DOHH2 (cell line): ENCODE results near the gene RECQL5.

Source experiments
- H3F3A ChIP-seq: fragments of 200-600 bp; sonication (generic), shearing (Covaris generic); 2 replicates; pipeline ENCODE4 v1.6.0; 2016; ENCODE audit warnings: antibody characterized with exemption, mild to moderate bottlenecking; ENCODE audit not compliant: control insufficient read depth, insufficient read depth
- H3K27ac ChIP-seq: fragments of 200-600 bp; sonication (generic); 2 replicates; pipeline ENCODE4 v1.5.1; 2014; ENCODE audit warnings: low read depth, mild to moderate bottlenecking, low read length, moderate library complexity
- H3K27me3 ChIP-seq: fragments of 200-600 bp; sonication (generic); 2 replicates; pipeline ENCODE4 v1.6.1; 2014; ENCODE audit warnings: mild to moderate bottlenecking, low read length, mixed read lengths; ENCODE audit not compliant: control insufficient read depth
- H3K36me3 ChIP-seq: fragments of 200-600 bp; sonication (generic); 2 replicates; pipeline ENCODE4 v1.6.1; 2014; ENCODE audit warnings: mild to moderate bottlenecking, low read length, moderate library complexity, mixed read lengths; ENCODE audit not compliant: control insufficient read depth
- H3K4me1 ChIP-seq: fragments of 200-600 bp; sonication (generic); 2 replicates; pipeline ENCODE4 v1.6.1; 2014; ENCODE audit warnings: mild to moderate bottlenecking, low read length, mixed read lengths; ENCODE audit not compliant: control insufficient read depth
- H3K4me2 ChIP-seq: fragments of 200-600 bp; sonication (generic); 2 replicates; pipeline ENCODE4 v1.6.0; 2014; ENCODE audit warnings: mild to moderate bottlenecking, low read length, moderate library complexity
- H3K4me3 ChIP-seq: fragments of 200-600 bp; sonication (generic); 2 replicates; pipeline ENCODE4 v1.5.1; 2014; ENCODE audit warnings: mild to moderate bottlenecking, low read length, mixed read lengths
- H3K79me2 ChIP-seq: fragments of 200-600 bp; sonication (generic); 2 replicates; pipeline ENCODE4 v1.6.1; 2014; ENCODE audit warnings: mild to moderate bottlenecking, low read length, mixed read lengths; ENCODE audit not compliant: control insufficient read depth
- H3K9me2 ChIP-seq: fragments of 200-600 bp; sonication (generic); replicated peaks from 2 replicates; pipeline ENCODE4 v1.6.1; 2014; ENCODE audit warnings: mild to moderate bottlenecking, low read length, mixed read lengths; ENCODE audit not compliant: control insufficient read depth
- H3K9me3 ChIP-seq: fragments of 200-600 bp; sonication (generic); 2 replicates; pipeline ENCODE4 v1.6.1; 2014; ENCODE audit warnings: antibody characterized with exemption, low read length, mixed read lengths; ENCODE audit not compliant: control insufficient read depth, insufficient read depth
- H4K20me1 ChIP-seq: fragments of 200-600 bp; sonication (generic); 2 replicates; pipeline ENCODE4 v1.6.0; 2014; ENCODE audit warnings: low read depth, mild to moderate bottlenecking, antibody characterized with exemption, low read length, moderate library complexity; ENCODE audit not compliant: control insufficient read depth, insufficient read depth
- CTCF ChIP-seq: fragments of 200-600 bp; sonication (generic); IDR thresholded peaks from one replicate; pipeline ENCODE4 v1.5.1; 2014; ENCODE audit warnings: antibody characterized with exemption, mild to moderate bottlenecking, low read depth, low read length; ENCODE audit not compliant: poor library complexity, severe bottlenecking
- EZH2phosphoT487 ChIP-seq: fragments of 200-600 bp; sonication (generic); IDR thresholded peaks from 2 replicates; pipeline ENCODE4 v1.6.1; 2017; ENCODE audit warnings: borderline replicate concordance, mild to moderate bottlenecking, antibody characterized with exemption, low read length, moderate library complexity, mixed read lengths

The RECQL5 gene

DNA sequence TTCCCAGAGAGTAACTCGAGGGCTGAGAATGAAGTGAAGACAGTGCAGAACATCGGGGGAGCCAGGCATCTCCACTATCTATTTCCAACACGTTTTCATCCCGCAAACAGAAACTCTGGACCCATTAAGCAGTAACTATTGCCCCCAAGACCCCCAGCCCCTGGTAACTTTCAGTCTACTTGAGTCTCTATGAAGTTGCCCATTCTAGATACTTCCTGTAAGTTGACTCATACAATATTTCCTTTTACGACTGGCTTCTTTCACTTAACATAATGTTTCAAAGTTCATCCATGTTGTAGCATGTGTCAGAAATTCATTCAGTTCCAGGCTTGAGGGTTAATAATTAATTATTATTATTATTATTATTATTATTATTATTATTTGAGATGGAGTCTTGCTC is 59.9 kb downstream of the RECQL5 start:
- H3K9me3 ChIP-seq = no peaks in the 10 kb centered on the region
- H4K20me1 ChIP-seq = no peaks in the 10 kb centered on the region
- no peaks in the 10 kb centered on the region for H3K36me3 ChIP-seq
- H3F3A ChIP-seq = no peaks in the 10 kb centered on the region
- H3K4me1 ChIP-seq = no peaks in the 10 kb centered on the region
- H3K4me2 ChIP-seq = no peak overlapping the region
- no peaks in the 10 kb centered on the region for H3K79me2 ChIP-seq
- TF ChIP-seq CTCF (no peak), EZH2phosphoT487 (no peak)
- no peaks in the 10 kb centered on the region for H3K27me3 ChIP-seq
- no peak overlapping the region for H3K27ac ChIP-seq
- no peaks in the 10 kb centered on the region for H3K9me2 ChIP-seq
- H3K4me3 ChIP-seq = no peak overlapping the region

DNA sequence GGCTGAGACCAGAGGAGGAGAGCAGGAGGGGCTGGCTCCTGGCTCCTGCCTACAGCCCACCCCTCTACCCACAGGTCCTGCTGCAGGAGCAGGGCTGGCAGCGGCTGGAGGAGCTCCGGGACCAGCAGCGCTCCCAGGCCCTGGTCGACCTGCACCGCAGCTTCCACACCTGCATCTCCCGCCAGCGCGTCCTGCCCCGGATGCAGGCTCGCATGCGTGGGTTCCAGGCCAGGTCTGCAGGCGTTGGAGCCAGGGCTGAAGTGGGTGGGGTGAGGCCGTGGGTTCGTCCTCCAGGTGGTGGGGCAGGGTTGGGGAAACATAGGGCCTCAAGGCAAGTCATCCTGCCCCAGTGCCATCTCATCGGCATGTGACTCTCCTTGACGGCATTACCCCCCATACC is 61.2 kb downstream of the RECQL5 start:
- TF ChIP-seq CTCF (no peak), EZH2phosphoT487 (no peak)

DNA sequence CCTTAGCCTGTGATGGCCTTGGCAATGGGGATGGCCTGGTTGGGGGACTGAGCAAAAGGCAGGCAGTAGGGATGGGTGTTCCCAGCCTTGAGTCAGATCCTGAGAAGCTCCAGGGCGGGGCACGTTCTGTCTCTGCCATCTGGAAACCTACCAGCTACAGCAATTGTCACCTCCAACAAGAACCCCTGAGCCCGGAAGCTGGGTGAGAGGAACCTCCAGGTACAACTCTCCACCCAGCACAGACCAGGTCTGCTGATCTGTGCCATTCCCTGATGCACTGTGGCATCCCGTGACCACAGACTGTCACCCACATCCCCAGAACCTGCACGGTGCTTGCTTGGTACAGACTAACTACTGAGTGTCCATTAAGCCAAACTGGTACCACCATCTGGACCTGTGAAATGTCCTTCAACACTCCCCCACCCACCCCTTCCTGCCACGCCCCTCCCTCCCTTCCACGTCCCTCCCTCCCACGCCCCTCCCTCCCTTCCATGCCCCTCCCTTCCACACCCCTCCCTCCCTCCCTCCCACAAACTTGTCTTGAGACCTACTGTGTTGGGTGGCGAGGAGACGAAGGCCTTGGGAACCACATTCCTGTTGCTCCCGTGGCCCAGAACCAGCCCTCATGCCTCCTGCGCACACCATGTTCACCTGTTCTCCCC is 62.8 kb downstream of the RECQL5 start:
- Histone ChIP-seq H3K9me2 (no peaks in the 10 kb centered on the region), H3K4me2 (no peak overlapping the region), H3F3A (no peaks in the 10 kb centered on the region), H3K27me3 (no peaks in the 10 kb centered on the region), H4K20me1 (no peaks in the 10 kb centered on the region), H3K79me2 (no peaks in the 10 kb centered on the region), H3K4me3 (no peak overlapping the region), H3K36me3 (no peaks in the 10 kb centered on the region), H3K4me1 (no peaks in the 10 kb centered on the region), H3K27ac (no peak overlapping the region), H3K9me3 (no peaks in the 10 kb centered on the region)
- TF ChIP-seq CTCF (no peak), EZH2phosphoT487 (no peak)

More for the DNA sequence above, 61.2 kb downstream of the RECQL5 start:
- no peaks in the 10 kb centered on the region for H3K9me2 ChIP-seq
- no peaks in the 10 kb centered on the region for H3K79me2 ChIP-seq
- no peak overlapping the region for H3K4me2 ChIP-seq
- H3K27me3 ChIP-seq = no peaks in the 10 kb centered on the region
- no peak overlapping the region for H3K4me3 ChIP-seq
- H4K20me1 ChIP-seq = no peaks in the 10 kb centered on the region
- H3F3A ChIP-seq = no peaks in the 10 kb centered on the region
- H3K4me1 ChIP-seq = no peaks in the 10 kb centered on the region
- H3K27ac ChIP-seq = no peak overlapping the region
- H3K36me3 ChIP-seq = no peaks in the 10 kb centered on the region
- H3K9me3 ChIP-seq = no peaks in the 10 kb centered on the region
